ENCODE measurements around the gene MS4A10.

GRCh38 chr11:60771879-60772525, 13.1 kb upstream of the MS4A10 start:
- TF ChIP-seq CTCF (optimal IDR thresholded peaks at IDR 0.05 in 1 of 3, IDR thresholded peaks at IDR 0.05 in 1 of 3, conservative IDR thresholded peaks at IDR 0.05 in 1 of 3; ENCODE audit: extremely low read depth in 1 of 3, insufficient read depth in 2 of 3, low read length in 3 of 3) (no peak), EZH2 (IDR thresholded peaks at IDR 0.05; ENCODE audit: low read length) (no peak)
